HG03066 (cell line): Measurements from ENCODE around the gene MAP3K7CL.

Experiments used
- ATAC-seq: cut with Tn5 transposase; IDR thresholded peaks from one replicate; pipeline ENCODE4 v1.9.1; 2021; ENCODE audit warnings: low read depth; ENCODE audit not compliant: unreplicated experiment

The MAP3K7CL gene

DNA sequence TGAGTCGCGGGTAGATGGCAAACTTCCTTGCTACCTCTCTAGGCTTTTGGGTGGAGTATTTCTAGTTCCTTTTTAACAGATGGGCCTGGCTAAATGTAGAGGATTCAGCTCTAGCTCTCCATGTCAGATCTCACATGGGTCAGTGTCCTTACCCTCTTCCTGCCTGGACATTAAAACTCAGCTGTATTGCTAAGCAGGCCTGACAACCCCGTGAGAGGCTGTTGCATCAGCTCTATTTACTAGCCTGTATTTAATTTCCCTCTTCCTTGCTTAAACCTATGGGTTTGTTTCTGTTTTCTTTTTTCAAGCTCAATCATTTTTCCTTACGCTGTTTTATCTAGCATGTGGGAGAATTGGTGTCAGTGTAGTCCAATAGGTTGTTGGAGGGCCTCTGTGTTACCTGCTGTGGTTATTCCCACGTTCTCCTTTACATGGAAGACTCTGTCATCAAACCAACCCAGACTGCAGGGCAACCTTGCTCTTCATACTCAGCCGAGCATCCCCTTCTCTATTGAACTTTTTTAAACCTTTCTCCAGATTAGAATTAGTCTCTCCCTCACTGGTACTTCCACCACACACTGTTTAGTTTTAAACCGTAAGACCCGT is 88.8 kb downstream of the MAP3K7CL start:
- ATAC-seq = no peak

DNA sequence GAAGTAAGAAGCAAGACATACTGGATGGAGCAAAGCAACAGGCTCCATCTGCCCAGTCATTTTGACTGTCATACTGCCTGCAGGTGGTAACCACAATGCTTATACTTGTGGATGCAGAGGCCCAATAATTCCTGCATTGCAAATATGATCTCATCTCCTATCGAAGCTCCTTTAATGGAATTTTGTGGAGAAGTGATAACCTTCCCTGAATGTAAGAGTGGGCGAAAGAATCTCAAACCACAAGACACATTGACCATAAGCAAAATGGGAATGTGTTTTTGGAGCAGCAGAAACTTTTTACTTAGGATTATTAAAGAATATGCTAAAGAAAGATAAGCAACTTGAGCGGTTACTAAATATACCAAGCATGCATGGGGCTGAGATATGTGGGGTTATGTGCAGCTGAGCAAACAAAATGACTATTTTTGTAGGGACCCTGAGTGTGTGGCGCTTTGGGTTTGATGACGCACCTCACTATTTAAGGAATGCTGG is 90.9 kb downstream of the MAP3K7CL start:
- no peak for ATAC-seq

- no peak for ATAC-seq
Observed at GRCh38 chr21:29224006-29224405, 93.6 kb downstream of the MAP3K7CL start.
